ENCODE results near the gene DNAH10. TPM values are rescaled to one million over a fixed set of nuclear protein-coding genes. Genes with fewer than 3 reads are reported as not detected.

The DNAH10 gene
- total and polyA plus RNA-seq, 9 donors = 0.05 to 20.2 (median 0.72) TPM

DNA sequence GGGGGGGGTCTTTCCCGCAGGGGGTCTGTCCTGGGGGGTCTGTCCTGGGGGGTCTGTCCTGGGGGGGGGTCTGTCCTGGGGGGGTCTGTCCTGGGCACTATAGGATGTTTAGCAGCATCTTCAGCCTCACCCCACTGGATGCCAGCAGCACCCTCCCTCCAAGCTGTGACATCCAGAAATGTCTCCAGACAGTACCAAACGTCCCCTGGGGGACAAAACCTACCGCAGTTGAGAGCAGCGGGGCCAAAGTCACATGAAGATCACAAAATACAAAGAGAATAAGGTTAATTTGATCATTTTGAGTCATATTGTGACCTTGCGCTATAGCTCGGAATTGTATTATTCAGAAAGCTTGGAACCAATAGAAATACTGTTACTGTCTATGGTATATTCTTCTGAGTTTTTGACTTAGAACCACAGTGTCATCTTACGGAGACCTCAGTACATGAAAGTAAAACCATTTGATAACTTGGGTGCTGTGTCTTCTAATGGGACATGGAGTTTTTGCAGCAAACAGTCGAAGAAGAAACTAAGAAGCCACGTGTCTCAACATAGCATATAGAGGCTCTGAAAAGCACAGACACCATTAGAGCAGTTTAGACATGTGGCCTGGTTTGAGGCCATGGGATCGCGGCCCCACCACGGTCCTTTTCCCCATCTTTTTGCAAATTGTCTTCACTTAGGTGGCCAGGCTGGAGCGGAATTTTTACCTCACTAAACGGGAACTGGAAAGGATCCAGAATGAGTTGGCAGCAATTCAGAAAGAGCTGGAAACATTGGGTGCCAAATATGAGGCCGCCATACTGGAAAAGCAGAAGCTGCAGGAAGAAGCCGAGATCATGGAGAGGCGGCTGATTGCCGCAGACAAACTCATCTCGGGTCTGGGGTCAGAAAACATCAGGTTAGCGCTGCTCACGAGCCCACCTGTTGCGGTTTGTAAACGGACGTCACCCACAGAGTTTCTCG, 150.6 kb downstream of the DNAH10 start:
- intact Hi-C loops (cut with DNase I) = no loop called here
- DNase-seq = no peak
- no peaks in the 10 kb centered on the region for H3K4me1 ChIP-seq (ENCODE audit: insufficient read depth)
- 73 to 82% (median 81%) methylated on average over 24 to 25 of the region's 25 CpGs for WGBS, 3 donors
- no peak overlapping the region for H3K27ac ChIP-seq
- no peaks in the 10 kb centered on the region for H3K9me3 ChIP-seq
- no peaks in the 10 kb centered on the region for H3K27me3 ChIP-seq
- no peaks in the 10 kb centered on the region for H3K36me3 ChIP-seq
- H3K4me3 ChIP-seq = no peak overlapping the region
- TF ChIP-seq EP300 (IDR thresholded peaks at IDR 0.05) = no peak
- TF ChIP-seq, protein P1, sequence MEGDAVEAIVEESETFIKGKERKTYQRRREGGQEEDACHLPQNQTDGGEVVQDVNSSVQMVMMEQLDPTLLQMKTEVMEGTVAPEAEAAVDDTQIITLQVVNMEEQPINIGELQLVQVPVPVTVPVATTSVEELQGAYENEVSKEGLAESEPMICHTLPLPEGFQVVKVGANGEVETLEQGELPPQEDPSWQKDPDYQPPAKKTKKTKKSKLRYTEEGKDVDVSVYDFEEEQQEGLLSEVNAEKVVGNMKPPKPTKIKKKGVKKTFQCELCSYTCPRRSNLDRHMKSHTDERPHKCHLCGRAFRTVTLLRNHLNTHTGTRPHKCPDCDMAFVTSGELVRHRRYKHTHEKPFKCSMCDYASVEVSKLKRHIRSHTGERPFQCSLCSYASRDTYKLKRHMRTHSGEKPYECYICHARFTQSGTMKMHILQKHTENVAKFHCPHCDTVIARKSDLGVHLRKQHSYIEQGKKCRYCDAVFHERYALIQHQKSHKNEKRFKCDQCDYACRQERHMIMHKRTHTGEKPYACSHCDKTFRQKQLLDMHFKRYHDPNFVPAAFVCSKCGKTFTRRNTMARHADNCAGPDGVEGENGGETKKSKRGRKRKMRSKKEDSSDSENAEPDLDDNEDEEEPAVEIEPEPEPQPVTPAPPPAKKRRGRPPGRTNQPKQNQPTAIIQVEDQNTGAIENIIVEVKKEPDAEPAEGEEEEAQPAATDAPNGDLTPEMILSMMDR (IDR thresholded peaks at IDR 0.05) = no peak
- TF ChIP-seq POLR2A (IDR thresholded peaks at IDR 0.05) = no peak

DNA sequence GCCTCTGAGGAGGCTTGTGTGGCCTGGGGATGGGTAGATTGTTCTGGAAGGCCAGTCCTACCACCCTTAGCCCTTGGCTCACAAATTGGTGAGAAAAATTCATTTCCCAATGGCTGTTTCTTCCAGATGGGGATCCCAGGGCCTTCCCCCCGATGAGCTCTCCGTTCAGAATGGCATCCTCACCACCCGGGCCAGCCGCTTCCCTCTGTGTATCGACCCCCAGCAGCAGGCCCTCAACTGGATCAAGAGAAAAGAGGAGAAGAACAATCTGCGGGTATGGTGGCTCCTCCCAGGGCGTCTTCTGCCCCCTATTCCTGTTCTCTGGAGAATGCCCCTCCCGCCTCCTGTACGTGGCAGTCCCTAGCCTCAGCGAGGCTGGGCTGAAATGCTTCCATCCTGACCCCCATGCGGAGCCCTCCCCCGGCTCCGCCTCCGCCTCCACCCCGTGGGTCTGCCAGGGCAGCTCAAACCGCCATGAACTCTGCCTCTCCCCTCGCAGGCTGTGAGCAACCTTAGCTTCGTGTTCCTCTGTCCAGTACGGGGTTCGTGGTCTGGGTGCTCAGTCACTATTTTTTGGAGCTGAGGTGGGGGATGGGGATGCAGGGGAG, 152.7 kb downstream of the DNAH10 start:
- no peak for DNase-seq
- intact Hi-C loops (cut with DNase I) = no loop called here
- Histone ChIP-seq H3K36me3 (no peaks in the 10 kb centered on the region), H3K27me3 (no peaks in the 10 kb centered on the region), H3K4me1 (ENCODE audit: insufficient read depth) (no peaks in the 10 kb centered on the region), H3K27ac (no peak overlapping the region), H3K9me3 (no peaks in the 10 kb centered on the region), H3K4me3 (no peak overlapping the region)
- 63 to 65% (median 64%) methylated on average over 20 of the region's 20 CpGs for WGBS, 3 donors
- TF ChIP-seq, protein P1 (IDR thresholded peaks at IDR 0.05) = no peak
- no peak for TF ChIP-seq EP300 (IDR thresholded peaks at IDR 0.05)

DNA sequence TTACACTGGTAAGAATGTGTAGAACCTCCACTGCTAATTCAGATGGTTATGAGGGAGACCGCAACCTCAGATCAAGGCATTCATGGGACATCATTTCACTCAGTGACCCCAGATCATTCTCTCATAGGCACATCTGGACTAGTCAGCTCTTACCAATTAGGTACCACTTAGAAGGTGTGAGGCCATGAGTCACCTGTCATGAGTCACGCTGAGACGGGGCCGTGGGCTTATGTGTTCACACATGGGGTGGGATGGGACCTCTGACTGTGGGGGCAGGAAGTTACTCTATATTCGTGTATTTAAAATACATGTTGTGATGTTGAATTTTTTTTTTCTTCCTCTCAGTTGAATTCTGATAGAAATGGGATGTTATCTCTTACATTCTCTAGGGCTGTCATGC, 154.6 kb downstream of the DNAH10 start:
- Histone ChIP-seq H3K4me3 (no peak overlapping the region), H3K9me3 (no peaks in the 10 kb centered on the region), H3K4me1 (ENCODE audit: insufficient read depth) (no peaks in the 10 kb centered on the region), H3K27me3 (no peaks in the 10 kb centered on the region), H3K36me3 (no peaks in the 10 kb centered on the region), H3K27ac (no peak overlapping the region)
- 75 to 86% (median 78%) methylated on average over 5 of the region's 5 CpGs for whole genome bisulfite sequencing, 3 donors
- DNase-seq = no peak
- TF ChIP-seq POLR2A (IDR thresholded peaks at IDR 0.05) (no peak), EP300 (IDR thresholded peaks at IDR 0.05) (no peak)
- TF ChIP-seq, protein P1 (IDR thresholded peaks at IDR 0.05) = no peak
- intact Hi-C loops (cut with DNase I) = no loop called here

DNA sequence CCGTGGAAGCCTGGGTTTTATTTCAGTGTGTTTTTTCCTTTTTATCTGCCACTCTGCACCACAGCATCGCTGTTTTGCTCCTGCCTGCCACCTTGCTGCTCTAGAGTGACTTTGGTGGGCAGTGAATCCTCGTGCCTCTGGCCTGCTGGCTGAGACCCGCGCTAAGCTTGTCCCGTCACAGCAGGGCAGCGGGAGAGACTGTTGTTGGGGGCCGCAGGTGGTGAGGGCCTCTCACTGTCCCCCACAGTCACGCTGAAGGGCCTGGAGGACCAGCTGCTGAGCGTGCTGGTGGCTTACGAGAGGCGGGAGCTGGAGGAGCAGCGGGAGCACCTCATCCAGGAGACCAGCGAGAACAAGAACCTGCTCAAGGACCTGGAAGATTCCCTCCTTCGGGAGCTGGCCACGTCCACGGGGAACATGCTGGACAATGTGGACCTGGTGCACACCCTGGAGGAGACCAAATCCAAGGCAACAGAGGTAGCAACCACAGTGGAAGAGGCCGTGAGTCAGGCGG, 155.3 kb downstream of the DNAH10 start:
- no peak for DNase-seq
- TF ChIP-seq EP300 (IDR thresholded peaks at IDR 0.05) (no peak), POLR2A (IDR thresholded peaks at IDR 0.05) (no peak)
- TF ChIP-seq, protein P1 (IDR thresholded peaks at IDR 0.05) = no peak
- H3K9me3 ChIP-seq = no peaks in the 10 kb centered on the region
- no peaks in the 10 kb centered on the region for H3K4me1 ChIP-seq (ENCODE audit: insufficient read depth)
- intact Hi-C loops (cut with DNase I) = no loop called here
- H3K36me3 ChIP-seq = no peaks in the 10 kb centered on the region
- 88 to 91% (median 90%) methylated on average over 19 of the region's 19 CpGs for WGBS, 3 donors
- H3K27me3 ChIP-seq = no peaks in the 10 kb centered on the region
- no peak overlapping the region for H3K27ac ChIP-seq
- H3K4me3 ChIP-seq = no peak overlapping the region
